K562 (cell line): ENCODE data around the gene RER1. TPM values are rescaled to one million over a fixed set of nuclear protein-coding genes. Genes with fewer than 3 reads are reported as not detected.
A peak's percentile ranks its signal among the peaks of the same experiment; 100 is the strongest.

ENCODE experiments used
- CEBPG ChIP-seq, 3 experiments: fragments of 200-800 bp in 1 of 3; sonication (Bioruptor generic) in 1 of 3; sonication (generic) in 1 of 3; formaldehyde crosslinking in 1 of 3; IDR thresholded peaks in 2 of 3; conservative IDR thresholded peaks in 1 of 3; 2 replicates each; pipeline versions ENCODE4 v1.6.1 to v1.8.0; 2016 to 2022; ENCODE audit warnings: missing compliant biosample characterization in 2 of 3, missing genetic modification characterization in 2 of 3, mild to moderate bottlenecking in 1 of 3, missing genetic modification reagents in 1 of 3
- ERF ChIP-seq: fragments of 450-650 bp; formaldehyde crosslinking; IDR thresholded peaks from 2 replicates; pipeline ENCODE4 v1.4.0; 2020; ENCODE audit warnings: mild to moderate bottlenecking, mixed read lengths
- GABPB2 ChIP-seq: fragments of 250-450 bp; sonication (Bioruptor Pico); conservative IDR thresholded peaks from 2 replicates; pipeline ENCODE4 v1.5.1; 2021; ENCODE audit warnings: mild to moderate bottlenecking
- GATAD2A ChIP-seq: fragments of 450-650 bp; IDR thresholded peaks from 2 replicates; pipeline ENCODE4 v1.6.1; 2017
- HSF4 ChIP-seq: fragments of 250-450 bp; sonication (Bioruptor Pico); IDR thresholded peaks from 2 replicates; pipeline ENCODE4 v2.1.2; 2022; ENCODE audit warnings: mild to moderate bottlenecking, moderate library complexity, borderline replicate concordance
- IFI16 ChIP-seq: fragments of 250-450 bp; sonication (Bioruptor Pico); IDR thresholded peaks from 2 replicates; pipeline ENCODE4 v2.1.2; 2022; ENCODE audit warnings: mild to moderate bottlenecking, inconsistent platforms
- KLF6 ChIP-seq: fragments of 250-450 bp; sonication (Bioruptor Pico); IDR thresholded peaks from 2 replicates; pipeline ENCODE4 v1.4.0; 2020; ENCODE audit warnings: mild to moderate bottlenecking, moderate library complexity, borderline replicate concordance
- NCOA4 ChIP-seq: fragments of 450-650 bp; IDR thresholded peaks from 2 replicates; pipeline ENCODE4 v1.6.1; 2018; ENCODE audit warnings: mild to moderate bottlenecking; ENCODE audit not compliant: partially characterized antibody
- PTRF ChIP-seq: fragments of 450-650 bp; IDR thresholded peaks from 2 replicates; pipeline ENCODE4 v1.6.1; 2016; ENCODE audit warnings: mild to moderate bottlenecking, missing genetic modification characterization, missing compliant biosample characterization
- ZNF444 ChIP-seq: fragments of 250-450 bp; sonication (Bioruptor Pico); IDR thresholded peaks from 2 replicates; pipeline ENCODE4 v1.4.0; 2020; ENCODE audit warnings: mild to moderate bottlenecking, moderate library complexity
- ZNF445 ChIP-seq: fragments of 250-450 bp; sonication (Bioruptor Pico); IDR thresholded peaks from 2 replicates; pipeline ENCODE4 v1.4.0; 2020; ENCODE audit warnings: low read depth, mild to moderate bottlenecking, moderate library complexity
- polyA plus RNA-seq, 8 experiments: library from polyadenylated mRNA; depleted of rRNA in 4 of 8; stranded (reverse) in 5 of 8; unstranded in 3 of 8; fragments of >200 nt; fragmentation: Nextera tagmentation in 2 of 8; fragmentation: Illumina TruSeq in 1 of 8; extraction: Ambion mirVana in 2 of 8; extraction: Trizol in 1 of 8; gene quantifications; 2 replicates each; pipeline versions ENCODE4 v1.2.1 to v1.2.3, GENCODE V29; 2011 to 2014; ENCODE audit warnings: inconsistent platforms in 1 of 8, missing spikeins in 1 of 8
- total RNA-seq, 7 experiments: library from RNA; depleted of rRNA in 6 of 7; stranded (reverse); fragments of >200 nt in 6 of 7; fragmentation: Illumina TruSeq in 2 of 7; extraction: Trizol in 2 of 7; gene quantifications; 2 replicates each; pipeline versions ENCODE4 v1.2.1 to v1.2.3, GENCODE V29; 2011 to 2021; ENCODE audit warnings: low replicate concordance in 1 of 7
- TF ChIP-seq, protein P1 (sequence below), 2 experiments: fragments of 450-650 bp; IDR thresholded peaks; 2 replicates each; pipeline ENCODE4 v1.6.1; 2018; ENCODE audit warnings: mild to moderate bottlenecking in 2 of 2, low read depth in 1 of 2; ENCODE audit not compliant: partially characterized antibody in 2 of 2
- TF ChIP-seq, protein P2 (sequence below): fragments of 250-450 bp; sonication (Bioruptor Pico); IDR thresholded peaks from 2 replicates; pipeline ENCODE4 v1.5.1; 2021; ENCODE audit warnings: mild to moderate bottlenecking
- TF ChIP-seq, protein P3 (sequence below): fragments of 250-450 bp; sonication (Bioruptor Pico); IDR thresholded peaks from 2 replicates; pipeline ENCODE4 v1.4.0; 2020; ENCODE audit warnings: mild to moderate bottlenecking, moderate library complexity
- TF ChIP-seq, protein P4 (sequence below): fragments of 450-650 bp; formaldehyde crosslinking; IDR thresholded peaks from 2 replicates; pipeline ENCODE4 v1.4.0; 2020; ENCODE audit warnings: mild to moderate bottlenecking, moderate library complexity
- TF ChIP-seq, protein P5 (sequence below): sonication (generic); formaldehyde crosslinking; IDR thresholded peaks from 2 replicates; pipeline ENCODE4 v1.8.0; 2022; ENCODE audit warnings: mild to moderate bottlenecking, missing genetic modification reagents

Gene RER1
- total and polyA plus RNA-seq, 9 of the 15 experiments (the other 6 are each of a cell fraction or from before 2014, with no cell fraction given), result 19.6 to 354 (median 183) TPM

DNA sequence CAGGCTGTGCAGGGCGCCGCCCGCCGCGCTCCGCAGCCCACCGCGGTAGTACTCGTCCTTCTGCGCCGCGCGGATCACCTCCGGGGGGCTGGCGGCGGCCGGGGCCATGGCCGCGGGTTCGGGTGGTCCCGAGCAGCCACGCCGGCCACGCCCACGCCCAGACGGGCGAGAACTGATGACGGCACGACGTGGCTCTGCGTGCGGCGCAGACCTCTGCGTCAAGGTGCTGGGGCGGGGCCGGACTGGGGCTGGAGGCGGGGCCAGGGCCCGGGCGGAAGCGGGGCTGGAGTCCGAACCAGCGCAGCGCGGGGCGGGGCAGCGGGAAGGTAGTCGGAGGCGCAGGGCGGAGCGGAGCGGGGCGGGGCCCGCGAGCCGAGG, 20.7 kb downstream of the RER1 start, which contains the start of gene PEX10 (continued):
- TF ChIP-seq GABPB2 (CRISPR knock-in tag) (no peak), ZNF445 (CRISPR knock-in tag) (no peak), IFI16 (no peak), PTRF (tag) (no peak), HSF4 (CRISPR knock-in tag) (0 out of 2 replicates have a peak, but pooled peaks have one; percentile 37), ZNF444 (CRISPR knock-in tag) (no peak), ERF (CRISPR knock-in tag) (no peak), CEBPG (CRISPR knock-in tag; IDR thresholded peaks at IDR 0.05) (no peak), CEBPG (tag; conservative IDR thresholded peaks at IDR 0.05 in 1 of 2, IDR thresholded peaks at IDR 0.05 in 1 of 2) (no peak), KLF6 (CRISPR knock-in tag) (no peak), NCOA4 (no peak), GATAD2A (no peak)
- TF ChIP-seq, protein P1, sequence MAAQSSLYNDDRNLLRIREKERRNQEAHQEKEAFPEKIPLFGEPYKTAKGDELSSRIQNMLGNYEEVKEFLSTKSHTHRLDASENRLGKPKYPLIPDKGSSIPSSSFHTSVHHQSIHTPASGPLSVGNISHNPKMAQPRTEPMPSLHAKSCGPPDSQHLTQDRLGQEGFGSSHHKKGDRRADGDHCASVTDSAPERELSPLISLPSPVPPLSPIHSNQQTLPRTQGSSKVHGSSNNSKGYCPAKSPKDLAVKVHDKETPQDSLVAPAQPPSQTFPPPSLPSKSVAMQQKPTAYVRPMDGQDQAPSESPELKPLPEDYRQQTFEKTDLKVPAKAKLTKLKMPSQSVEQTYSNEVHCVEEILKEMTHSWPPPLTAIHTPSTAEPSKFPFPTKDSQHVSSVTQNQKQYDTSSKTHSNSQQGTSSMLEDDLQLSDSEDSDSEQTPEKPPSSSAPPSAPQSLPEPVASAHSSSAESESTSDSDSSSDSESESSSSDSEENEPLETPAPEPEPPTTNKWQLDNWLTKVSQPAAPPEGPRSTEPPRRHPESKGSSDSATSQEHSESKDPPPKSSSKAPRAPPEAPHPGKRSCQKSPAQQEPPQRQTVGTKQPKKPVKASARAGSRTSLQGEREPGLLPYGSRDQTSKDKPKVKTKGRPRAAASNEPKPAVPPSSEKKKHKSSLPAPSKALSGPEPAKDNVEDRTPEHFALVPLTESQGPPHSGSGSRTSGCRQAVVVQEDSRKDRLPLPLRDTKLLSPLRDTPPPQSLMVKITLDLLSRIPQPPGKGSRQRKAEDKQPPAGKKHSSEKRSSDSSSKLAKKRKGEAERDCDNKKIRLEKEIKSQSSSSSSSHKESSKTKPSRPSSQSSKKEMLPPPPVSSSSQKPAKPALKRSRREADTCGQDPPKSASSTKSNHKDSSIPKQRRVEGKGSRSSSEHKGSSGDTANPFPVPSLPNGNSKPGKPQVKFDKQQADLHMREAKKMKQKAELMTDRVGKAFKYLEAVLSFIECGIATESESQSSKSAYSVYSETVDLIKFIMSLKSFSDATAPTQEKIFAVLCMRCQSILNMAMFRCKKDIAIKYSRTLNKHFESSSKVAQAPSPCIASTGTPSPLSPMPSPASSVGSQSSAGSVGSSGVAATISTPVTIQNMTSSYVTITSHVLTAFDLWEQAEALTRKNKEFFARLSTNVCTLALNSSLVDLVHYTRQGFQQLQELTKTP (IDR thresholded peaks at IDR 0.05; ENCODE audit: low read depth in 1 of 2, partially characterized antibody in 2 of 2), result no peak
- TF ChIP-seq, protein P2, sequence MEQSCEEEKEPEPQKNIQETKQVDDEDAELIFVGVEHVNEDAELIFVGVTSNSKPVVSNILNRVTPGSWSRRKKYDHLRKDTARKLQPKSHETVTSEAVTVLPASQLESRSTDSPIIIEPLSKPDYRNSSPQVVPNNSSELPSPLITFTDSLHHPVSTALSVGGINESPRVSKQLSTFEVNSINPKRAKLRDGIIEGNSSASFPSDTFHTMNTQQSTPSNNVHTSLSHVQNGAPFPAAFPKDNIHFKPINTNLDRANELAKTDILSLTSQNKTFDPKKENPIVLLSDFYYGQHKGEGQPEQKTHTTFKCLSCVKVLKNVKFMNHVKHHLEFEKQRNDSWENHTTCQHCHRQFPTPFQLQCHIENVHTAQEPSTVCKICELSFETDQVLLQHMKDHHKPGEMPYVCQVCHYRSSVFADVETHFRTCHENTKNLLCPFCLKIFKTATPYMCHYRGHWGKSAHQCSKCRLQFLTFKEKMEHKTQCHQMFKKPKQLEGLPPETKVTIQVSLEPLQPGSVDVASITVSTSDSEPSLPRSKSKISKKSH (CRISPR knock-in tag), result no peak
- TF ChIP-seq, protein P3, sequence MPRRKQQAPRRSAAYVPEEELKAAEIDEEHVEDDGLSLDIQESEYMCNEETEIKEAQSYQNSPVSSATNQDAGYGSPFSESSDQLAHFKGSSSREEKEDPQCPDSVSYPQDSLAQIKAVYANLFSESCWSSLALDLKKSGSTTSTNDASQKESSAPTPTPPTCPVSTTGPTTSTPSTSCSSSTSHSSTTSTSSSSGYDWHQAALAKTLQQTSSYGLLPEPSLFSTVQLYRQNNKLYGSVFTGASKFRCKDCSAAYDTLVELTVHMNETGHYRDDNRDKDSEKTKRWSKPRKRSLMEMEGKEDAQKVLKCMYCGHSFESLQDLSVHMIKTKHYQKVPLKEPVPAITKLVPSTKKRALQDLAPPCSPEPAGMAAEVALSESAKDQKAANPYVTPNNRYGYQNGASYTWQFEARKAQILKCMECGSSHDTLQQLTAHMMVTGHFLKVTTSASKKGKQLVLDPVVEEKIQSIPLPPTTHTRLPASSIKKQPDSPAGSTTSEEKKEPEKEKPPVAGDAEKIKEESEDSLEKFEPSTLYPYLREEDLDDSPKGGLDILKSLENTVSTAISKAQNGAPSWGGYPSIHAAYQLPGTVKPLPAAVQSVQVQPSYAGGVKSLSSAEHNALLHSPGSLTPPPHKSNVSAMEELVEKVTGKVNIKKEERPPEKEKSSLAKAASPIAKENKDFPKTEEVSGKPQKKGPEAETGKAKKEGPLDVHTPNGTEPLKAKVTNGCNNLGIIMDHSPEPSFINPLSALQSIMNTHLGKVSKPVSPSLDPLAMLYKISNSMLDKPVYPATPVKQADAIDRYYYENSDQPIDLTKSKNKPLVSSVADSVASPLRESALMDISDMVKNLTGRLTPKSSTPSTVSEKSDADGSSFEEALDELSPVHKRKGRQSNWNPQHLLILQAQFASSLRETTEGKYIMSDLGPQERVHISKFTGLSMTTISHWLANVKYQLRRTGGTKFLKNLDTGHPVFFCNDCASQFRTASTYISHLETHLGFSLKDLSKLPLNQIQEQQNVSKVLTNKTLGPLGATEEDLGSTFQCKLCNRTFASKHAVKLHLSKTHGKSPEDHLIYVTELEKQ, result no peak
- TF ChIP-seq, protein P4, sequence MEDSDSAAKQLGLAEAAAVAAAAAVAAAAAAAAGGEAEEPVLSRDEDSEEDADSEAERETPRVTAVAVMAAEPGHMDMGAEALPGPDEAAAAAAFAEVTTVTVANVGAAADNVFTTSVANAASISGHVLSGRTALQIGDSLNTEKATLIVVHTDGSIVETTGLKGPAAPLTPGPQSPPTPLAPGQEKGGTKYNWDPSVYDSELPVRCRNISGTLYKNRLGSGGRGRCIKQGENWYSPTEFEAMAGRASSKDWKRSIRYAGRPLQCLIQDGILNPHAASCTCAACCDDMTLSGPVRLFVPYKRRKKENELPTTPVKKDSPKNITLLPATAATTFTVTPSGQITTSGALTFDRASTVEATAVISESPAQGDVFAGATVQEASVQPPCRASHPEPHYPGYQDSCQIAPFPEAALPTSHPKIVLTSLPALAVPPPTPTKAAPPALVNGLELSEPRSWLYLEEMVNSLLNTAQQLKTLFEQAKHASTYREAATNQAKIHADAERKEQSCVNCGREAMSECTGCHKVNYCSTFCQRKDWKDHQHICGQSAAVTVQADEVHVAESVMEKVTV (CRISPR knock-in tag), result no peak
- TF ChIP-seq, protein P5, sequence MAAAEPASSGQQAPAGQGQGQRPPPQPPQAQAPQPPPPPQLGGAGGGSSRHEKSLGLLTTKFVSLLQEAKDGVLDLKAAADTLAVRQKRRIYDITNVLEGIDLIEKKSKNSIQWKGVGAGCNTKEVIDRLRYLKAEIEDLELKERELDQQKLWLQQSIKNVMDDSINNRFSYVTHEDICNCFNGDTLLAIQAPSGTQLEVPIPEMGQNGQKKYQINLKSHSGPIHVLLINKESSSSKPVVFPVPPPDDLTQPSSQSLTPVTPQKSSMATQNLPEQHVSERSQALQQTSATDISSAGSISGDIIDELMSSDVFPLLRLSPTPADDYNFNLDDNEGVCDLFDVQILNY (CRISPR knock-in tag), result no peak
